GM12873 (cell line): ENCODE measurements around the gene SKOR2.

Source experiments
- TF ChIP-seq, protein P1 (sequence below): IDR thresholded peaks from 2 replicates; pipeline ENCODE4 v1.5.1; 2012; ENCODE audit warnings: low read depth, mild to moderate bottlenecking, moderate library complexity, low read length, control low read depth; ENCODE audit not compliant: insufficient read depth; ENCODE audit errors: missing control alignments

Gene SKOR2

GRCh38 chr18:47179520-47179919 lies 71.9 kb downstream of the SKOR2 start:
- TF ChIP-seq, protein P1, sequence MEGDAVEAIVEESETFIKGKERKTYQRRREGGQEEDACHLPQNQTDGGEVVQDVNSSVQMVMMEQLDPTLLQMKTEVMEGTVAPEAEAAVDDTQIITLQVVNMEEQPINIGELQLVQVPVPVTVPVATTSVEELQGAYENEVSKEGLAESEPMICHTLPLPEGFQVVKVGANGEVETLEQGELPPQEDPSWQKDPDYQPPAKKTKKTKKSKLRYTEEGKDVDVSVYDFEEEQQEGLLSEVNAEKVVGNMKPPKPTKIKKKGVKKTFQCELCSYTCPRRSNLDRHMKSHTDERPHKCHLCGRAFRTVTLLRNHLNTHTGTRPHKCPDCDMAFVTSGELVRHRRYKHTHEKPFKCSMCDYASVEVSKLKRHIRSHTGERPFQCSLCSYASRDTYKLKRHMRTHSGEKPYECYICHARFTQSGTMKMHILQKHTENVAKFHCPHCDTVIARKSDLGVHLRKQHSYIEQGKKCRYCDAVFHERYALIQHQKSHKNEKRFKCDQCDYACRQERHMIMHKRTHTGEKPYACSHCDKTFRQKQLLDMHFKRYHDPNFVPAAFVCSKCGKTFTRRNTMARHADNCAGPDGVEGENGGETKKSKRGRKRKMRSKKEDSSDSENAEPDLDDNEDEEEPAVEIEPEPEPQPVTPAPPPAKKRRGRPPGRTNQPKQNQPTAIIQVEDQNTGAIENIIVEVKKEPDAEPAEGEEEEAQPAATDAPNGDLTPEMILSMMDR: no peak

DNA sequence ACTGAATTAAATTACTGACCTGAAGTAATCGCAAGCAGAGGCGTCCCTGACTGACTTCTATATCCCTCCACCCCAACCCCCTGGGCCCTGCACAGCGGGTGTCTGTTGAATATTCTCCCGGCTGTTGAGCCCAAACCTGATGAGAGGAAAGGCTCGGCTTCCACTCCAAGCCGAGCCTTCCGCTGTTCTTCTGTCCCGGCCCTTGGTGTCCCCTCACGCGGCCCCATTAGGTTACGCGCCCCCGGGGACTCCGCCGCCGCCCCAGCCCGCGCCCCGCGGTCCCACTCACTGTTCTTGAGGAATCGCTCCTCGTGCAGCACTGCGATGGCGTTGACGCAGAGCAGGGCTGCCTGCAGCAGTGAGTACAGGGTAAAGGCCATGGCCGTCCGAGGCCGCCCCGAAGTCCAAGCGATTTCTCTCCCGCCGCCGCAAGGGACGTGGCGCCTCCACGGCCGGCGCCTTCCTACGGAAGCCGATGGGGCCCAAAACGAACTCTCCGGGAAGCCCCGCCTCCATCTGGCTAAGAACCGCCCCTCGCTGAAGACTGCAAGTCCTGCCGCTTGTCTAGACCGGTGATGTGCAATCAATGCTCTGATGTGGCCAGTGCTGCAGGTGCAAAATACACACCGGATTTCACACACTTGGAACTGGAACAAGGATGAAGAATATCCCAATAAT lies 75.4 kb downstream of the SKOR2 start, which contains the start of gene IER3IP1:
IER3IP1 (minus strand) TSS at position 467 of the 678 bp plus-strand sequence; CDS start at position 380, 87 bp downstream.
- TF ChIP-seq, protein P1: no peak

- TF ChIP-seq, protein P1: no peak
Observed at GRCh38 chr18:47175283-47175897, 76.1 kb downstream of the SKOR2 start.

- TF ChIP-seq, protein P1: no peak
Observed at GRCh38 chr18:47174545-47175116, 76.8 kb downstream of the SKOR2 start.

- TF ChIP-seq, protein P1: no peak
Observed at GRCh38 chr18:47172476-47172875, 79.0 kb downstream of the SKOR2 start.

- TF ChIP-seq, protein P1: no peak
Observed at GRCh38 chr18:47168913-47169312, 82.5 kb downstream of the SKOR2 start.

DNA sequence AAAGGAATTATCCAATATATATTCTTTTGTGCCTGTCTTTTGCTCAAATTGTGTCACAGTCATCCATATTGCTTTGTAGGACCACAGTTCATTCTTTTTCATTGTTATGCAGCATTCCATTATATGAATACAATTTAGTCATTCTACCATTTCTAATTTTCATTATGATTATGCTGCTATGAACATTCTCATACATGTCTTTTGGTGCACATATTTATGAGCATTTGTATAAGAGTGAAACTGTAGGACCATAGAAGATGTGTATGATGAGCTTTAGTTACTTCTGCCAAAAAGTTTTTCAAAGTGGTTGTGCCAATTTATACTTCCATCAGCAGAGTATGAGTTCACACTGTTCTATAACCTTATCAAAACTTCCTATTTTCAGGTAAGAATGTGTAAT lies 83.0 kb downstream of the SKOR2 start:
- TF ChIP-seq, protein P1: no peak
